22Rv1 (cell line): ENCODE data around the gene LGR6.

Experiments used
- H3K27ac ChIP-seq: fragments of 450-650 bp; 2 replicates; pipeline ENCODE4 v1.5.1; 2017
- CTCF ChIP-seq: fragments of 450-650 bp; IDR thresholded peaks from 2 replicates; pipeline ENCODE4 v1.5.1; 2017; ENCODE audit warnings: mild to moderate bottlenecking
- ZFX ChIP-seq: fragments of 450-650 bp; IDR thresholded peaks from 2 replicates; pipeline ENCODE4 v1.6.1; 2017; ENCODE audit warnings: antibody characterized with exemption, borderline replicate concordance

The LGR6 gene

GRCh38 chr1:202160377-202160940 lies 33.1 kb upstream of the LGR6 start, which contains the start of gene PTPN7:
Gene PTPN7, minus strand, starts transcription at chr1:202160602. Its CDS starts 1,200 bp downstream, at chr1:202159402.
- no peak within 1 kb of the TSS for H3K27ac ChIP-seq
- TF ChIP-seq ZFX, result no peak
- no peak for TF ChIP-seq CTCF

- TF ChIP-seq ZFX (no peak), CTCF (no peak)
- H3K27ac ChIP-seq, result no peak overlapping the region
These were observed 32.2 kb upstream of the LGR6 start for GRCh38 chr1:202161151-202162046.

GRCh38 chr1:202162047-202162417 lies 31.6 kb upstream of the LGR6 start:
- H3K27ac ChIP-seq, result no peak overlapping the region
- TF ChIP-seq CTCF (no peak), ZFX (no peak)

- H3K27ac ChIP-seq, result no peak overlapping the region
- TF ChIP-seq ZFX, result no peak
- no peak for TF ChIP-seq CTCF
These were observed 30.9 kb upstream of the LGR6 start for GRCh38 chr1:202162418-202163280.

GRCh38 chr1:202163281-202164270 lies 30.0 kb upstream of the LGR6 start:
- no peak overlapping the region for H3K27ac ChIP-seq
- TF ChIP-seq CTCF (no peak), ZFX (no peak)

GRCh38 chr1:202164271-202165037 lies 29.1 kb upstream of the LGR6 start:
- no peak for TF ChIP-seq CTCF
- no peak for TF ChIP-seq ZFX
- H3K27ac ChIP-seq, result no peak overlapping the region
